Keratinocyte (primary cell): ENCODE results near the gene TRIM38. TPM values are rescaled to one million over a fixed set of nuclear protein-coding genes. Genes with fewer than 3 reads are reported as not detected.

Experiments used
- DNase-seq: peaks from one replicate; pipeline ENCODE4 v3.0.0-alpha.2; 2011; ENCODE audit warnings: low read depth, missing footprints, low spot score
- FAIRE-seq: peaks from 2 replicates; lab custom pipeline; 2011; peaks lifted over from hg19 to GRCh38; lab: Jason Lieb, UNC
- H2AFZ ChIP-seq: 2 replicates; pipeline ENCODE4 v1.6.0; 2012; ENCODE audit warnings: low read length, control low read depth, inconsistent platforms; ENCODE audit not compliant: control insufficient read depth
- H3K27ac ChIP-seq: 2 replicates; pipeline ENCODE4 v1.5.1; 2011; ENCODE audit warnings: low read length; ENCODE audit not compliant: control insufficient read depth, insufficient read depth
- H3K27me3 ChIP-seq: 3 replicates; pipeline ENCODE4 v1.6.0; 2011; ENCODE audit warnings: low read length; ENCODE audit not compliant: control insufficient read depth, insufficient read depth; ENCODE audit errors: extremely low read depth
- H3K36me3 ChIP-seq, 2 experiments: 2 replicates in 1 of 2; 3 replicates in 1 of 2; pipeline ENCODE4 v1.5.1; 2011; ENCODE audit warnings: low read length in 2 of 2, mild to moderate bottlenecking in 1 of 2; ENCODE audit not compliant: control insufficient read depth in 2 of 2, insufficient read depth in 2 of 2; ENCODE audit errors: extremely low read depth in 1 of 2
- H3K4me1 ChIP-seq: 3 replicates; pipeline ENCODE4 v1.5.1; 2011; ENCODE audit warnings: low read length; ENCODE audit not compliant: control insufficient read depth, insufficient read depth; ENCODE audit errors: extremely low read depth
- H3K4me2 ChIP-seq: 3 replicates; pipeline ENCODE4 v1.6.0; 2011; ENCODE audit warnings: low read depth, low read length; ENCODE audit not compliant: control insufficient read depth, insufficient read depth; ENCODE audit errors: extremely low read depth
- H3K4me3 ChIP-seq, 3 experiments: fragments of 200-600 bp in 1 of 3; sonication (generic) in 1 of 3; 2 replicates in 2 of 3; 3 replicates in 1 of 3; pipeline ENCODE4 v1.5.1; 2011 to 2016; ENCODE audit warnings: low read length in 3 of 3, mild to moderate bottlenecking in 3 of 3, control low read depth in 2 of 3, inconsistent platforms in 1 of 3, low read depth in 1 of 3, mixed read lengths in 1 of 3, mixed run types in 1 of 3, moderate library complexity in 1 of 3; ENCODE audit not compliant: control insufficient read depth in 2 of 3, insufficient read depth in 2 of 3; ENCODE audit errors: extremely low read depth in 1 of 3
- H3K79me2 ChIP-seq: 2 replicates; pipeline ENCODE4 v1.6.0; 2012; ENCODE audit warnings: low read length; ENCODE audit not compliant: control insufficient read depth, insufficient read depth
- H3K9ac ChIP-seq: 3 replicates; pipeline ENCODE4 v1.6.0; 2011; ENCODE audit warnings: low read length; ENCODE audit not compliant: control insufficient read depth, insufficient read depth; ENCODE audit errors: extremely low read depth
- H3K9me1 ChIP-seq: 3 replicates; pipeline ENCODE4 v1.6.0; 2011; ENCODE audit warnings: low read length; ENCODE audit not compliant: control insufficient read depth, insufficient read depth; ENCODE audit errors: extremely low read depth
- H3K9me3 ChIP-seq: 2 replicates; pipeline ENCODE4 v1.5.1; 2012; ENCODE audit warnings: low read depth, low read length; ENCODE audit not compliant: control insufficient read depth
- H4K20me1 ChIP-seq: 3 replicates; pipeline ENCODE4 v1.6.0; 2011; ENCODE audit warnings: low read length; ENCODE audit not compliant: control insufficient read depth, insufficient read depth; ENCODE audit errors: extremely low read depth
- CTCF ChIP-seq, 3 experiments: IDR thresholded peaks in 1 of 3; conservative IDR thresholded peaks in 1 of 3; optimal IDR thresholded peaks in 1 of 3; 2 replicates in 2 of 3; 3 replicates in 1 of 3; pipeline versions ENCODE3 to v1.5.1; 2011; ENCODE audit warnings: low read length in 3 of 3, mild to moderate bottlenecking in 3 of 3, moderate library complexity in 2 of 3, control low read depth in 1 of 3, inconsistent platforms in 1 of 3; ENCODE audit not compliant: insufficient read depth in 2 of 3; ENCODE audit errors: extremely low read depth in 1 of 3
- EZH2 ChIP-seq: IDR thresholded peaks from one replicate; pipeline ENCODE4 v1.6.1; 2012; ENCODE audit warnings: inconsistent platforms, mild to moderate bottlenecking, low read length, moderate library complexity
- dilution Hi-C: fragments of 300-500 bp; cut with MboI; formaldehyde crosslinking; loops from one replicate; pipeline ENCODE4 v1.7.0; 2020; ENCODE audit warnings: low sequenced_read_pairs; ENCODE audit not compliant: extremely low pct_ligation_motif_present
- polyA plus RNA-seq, 5 experiments: library from polyadenylated mRNA; depleted of rRNA in 3 of 5; stranded (reverse) in 3 of 5; stranded (forward) in 1 of 5; unstranded in 1 of 5; fragments of >200 nt; gene quantifications; 1 replicate in 1 of 5; 2 replicates in 3 of 5; 3 replicates in 1 of 5; pipeline versions ENCODE4 v1.2.1 to v1.2.3, GENCODE V29; 2011 to 2012; ENCODE audit warnings: missing spikeins in 2 of 5, low read depth in 1 of 5, low replicate concordance in 1 of 5

The TRIM38 gene
- polyA plus RNA-seq, 1 donor (not counting 4 experiments of a cell fraction or from before 2014, with no cell fraction given): 7.8 TPM

DNA sequence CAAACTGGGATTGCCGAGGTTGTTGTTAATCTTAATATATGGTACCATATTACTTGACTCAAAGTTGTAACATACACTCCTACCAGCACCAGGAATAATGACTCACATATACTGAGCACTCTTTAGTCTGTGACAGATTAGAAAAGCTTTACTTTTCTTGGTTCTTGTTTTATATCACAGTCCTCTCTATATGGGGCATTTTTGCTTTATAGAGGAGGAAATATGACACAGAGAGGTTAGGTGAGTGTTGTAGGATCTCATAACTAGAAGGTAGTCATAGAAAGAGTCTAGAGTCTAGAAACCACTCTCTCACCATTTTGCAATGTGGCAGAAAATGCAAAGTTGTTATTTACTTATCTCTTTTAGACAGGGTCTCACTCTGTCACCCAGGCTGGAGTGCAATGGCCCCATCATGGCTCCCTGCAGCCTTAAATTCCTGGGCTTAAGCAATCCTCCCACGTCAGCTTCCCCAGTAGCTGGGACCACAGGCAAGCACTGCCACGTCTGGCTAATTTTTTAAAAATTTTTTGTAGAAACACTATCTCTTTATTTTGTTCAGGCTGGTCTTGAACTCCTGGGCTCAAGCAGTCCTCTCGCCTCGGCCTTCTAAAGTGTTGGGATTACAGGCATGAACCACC, 13.4 kb downstream of the TRIM38 start:
- Histone ChIP-seq H3K4me1 (peaks cover 6% of the 10 kb centered on the region), H4K20me1 (no peaks in the 10 kb centered on the region), H3K36me3 (peaks cover 25 to 26% of the 10 kb centered on the region in 2 experiments), H3K4me2 (no peak overlapping the region), H3K27ac (no peak overlapping the region), H3K79me2 (no peaks in the 10 kb centered on the region), H3K9me1 (no peaks in the 10 kb centered on the region), H3K9ac (no peak overlapping the region), H3K4me3 (no peak overlapping the region), H3K27me3 (no peaks in the 10 kb centered on the region), H3K9me3 (no peaks in the 10 kb centered on the region), H2AFZ (no peak overlapping the region)
- TF ChIP-seq EZH2 (no peak), CTCF (optimal IDR thresholded peaks at IDR 0.05 in 1 of 3, IDR thresholded peaks at IDR 0.05 in 1 of 3, conservative IDR thresholded peaks at IDR 0.05 in 1 of 3; ENCODE audit: extremely low read depth in 1 of 3, insufficient read depth in 2 of 3, low read length in 3 of 3) (no peak)
- DNase-seq (no peak), FAIRE-seq (no peak)
- dilution Hi-C loops: no loop called here

- dilution Hi-C loops: no loop called here
- Histone ChIP-seq H3K36me3 (peaks cover 16 to 21% of the 10 kb centered on the region in 2 experiments), H2AFZ (no peak overlapping the region), H3K9me3 (no peaks in the 10 kb centered on the region), H3K27ac (no peak overlapping the region), H3K9me1 (no peaks in the 10 kb centered on the region), H3K4me2 (no peak overlapping the region), H4K20me1 (no peaks in the 10 kb centered on the region), H3K4me1 (no peaks in the 10 kb centered on the region), H3K79me2 (no peaks in the 10 kb centered on the region), H3K9ac (no peak overlapping the region), H3K4me3 (no peak overlapping the region), H3K27me3 (no peaks in the 10 kb centered on the region)
- FAIRE-seq: no peak
- no peak for DNase-seq
- no peak for TF ChIP-seq CTCF (optimal IDR thresholded peaks at IDR 0.05 in 1 of 3, IDR thresholded peaks at IDR 0.05 in 1 of 3, conservative IDR thresholded peaks at IDR 0.05 in 1 of 3; ENCODE audit: extremely low read depth in 1 of 3, insufficient read depth in 2 of 3, low read length in 3 of 3)
These were observed 18.3 kb downstream of the TRIM38 start for GRCh38 chr6:25980935-25981334.
